Measurements from ENCODE around the gene OLAH.
"Not testable (repeated sequence)": the region's sequence is repeated elsewhere in the genome, so short reads cannot be mapped to it uniquely, and the experiment has no call there.

OLAH gene

GRCh38 chr10:15043674-15044073, at the start of gene OLAH:
OLAH (plus strand) TSS chr10:15043943; CDS start chr10:15047289, 3,346 bp downstream.
- Histone ChIP-seq H3K9me3 (ENCODE audit: insufficient read depth, low read length) (no peaks in the 10 kb centered on the region), H3K4me3 (ENCODE audit: low read length) (no peak within 1 kb of the TSS)
- TF ChIP-seq EZH2phosphoT487 (IDR thresholded peaks at IDR 0.05; ENCODE audit: low read depth) (no peak), CTCF (IDR thresholded peaks at IDR 0.05; ENCODE audit: low read depth, low read length) (no peak)

GRCh38 chr10:14995964-14996565, 47.7 kb upstream of the OLAH start:
- Histone ChIP-seq H3K79me2 (ENCODE audit: low read length) (no peaks in the 10 kb centered on the region), H3K9ac (ENCODE audit: low read length) (no peak overlapping the region), H3K27ac (ENCODE audit: low read length) (no peak overlapping the region), H3K36me3 (replicated peaks; ENCODE audit: low read depth, low read length) (no peaks in the 10 kb centered on the region), H3K4me1 (ENCODE audit: low read length) (no peaks in the 10 kb centered on the region), H3K4me2 (ENCODE audit: low read length) (no peak overlapping the region), H3K4me3 (ENCODE audit: low read length) (no peak overlapping the region), H3K9me3 (ENCODE audit: insufficient read depth, low read length) (no peaks in the 10 kb centered on the region), H4K20me1 (ENCODE audit: insufficient read depth, low read length) (no peaks in the 10 kb centered on the region), H2AFZ (ENCODE audit: low read depth, low read length) (no peak overlapping the region), H3K27me3 (ENCODE audit: low read depth, low read length) (no peaks in the 10 kb centered on the region)
- TF ChIP-seq EZH2phosphoT487 (IDR thresholded peaks at IDR 0.05; ENCODE audit: low read depth), result no peak
- no peak for TF ChIP-seq CTCF (IDR thresholded peaks at IDR 0.05; ENCODE audit: low read depth, low read length)

More at GRCh38 chr10:15043674-15044073, at the start of gene OLAH:
- Histone ChIP-seq H3K27me3 (ENCODE audit: low read depth, low read length) (no peaks in the 10 kb centered on the region), H3K9ac (ENCODE audit: low read length) (no peak within 1 kb of the TSS), H4K20me1 (ENCODE audit: insufficient read depth, low read length) (no peaks in the 10 kb centered on the region), H3K79me2 (ENCODE audit: low read length) (no peaks in the 10 kb centered on the region), H3K4me1 (ENCODE audit: low read length) (no peaks in the 10 kb centered on the region), H2AFZ (ENCODE audit: low read depth, low read length) (no peak within 1 kb of the TSS), H3K4me2 (ENCODE audit: low read length) (no peak within 1 kb of the TSS), H3K27ac (ENCODE audit: low read length) (no peak within 1 kb of the TSS), H3K36me3 (replicated peaks; ENCODE audit: low read depth, low read length) (no peaks in the 10 kb centered on the region)

GRCh38 chr10:15013530-15013929, 30.2 kb upstream of the OLAH start:
- H3K27me3 ChIP-seq (ENCODE audit: low read depth, low read length); H4K20me1 ChIP-seq (ENCODE audit: insufficient read depth, low read length); H3K9ac ChIP-seq (ENCODE audit: low read length); H3K9me3 ChIP-seq (ENCODE audit: insufficient read depth, low read length); H3K36me3 ChIP-seq (replicated peaks; ENCODE audit: low read depth, low read length); H3K4me1 ChIP-seq (ENCODE audit: low read length); H3K27ac ChIP-seq (ENCODE audit: low read length); H2AFZ ChIP-seq (ENCODE audit: low read depth, low read length); H3K4me3 ChIP-seq (ENCODE audit: low read length); H3K79me2 ChIP-seq (ENCODE audit: low read length): not testable (repeated sequence)
- peak overlapping the region; percentile 25 for H3K4me2 ChIP-seq (ENCODE audit: low read length)

GRCh38 chr10:15015451-15015850, 28.3 kb upstream of the OLAH start:
- Histone ChIP-seq H3K9me3 (ENCODE audit: insufficient read depth, low read length) (no peaks in the 10 kb centered on the region), H4K20me1 (ENCODE audit: insufficient read depth, low read length) (no peaks in the 10 kb centered on the region), H3K4me3 (ENCODE audit: low read length) (no peak overlapping the region)

GRCh38 chr10:15020966-15021365, 22.8 kb upstream of the OLAH start:
- H3K4me1 ChIP-seq (ENCODE audit: low read length); H3K36me3 ChIP-seq (replicated peaks; ENCODE audit: low read depth, low read length); H3K4me3 ChIP-seq (ENCODE audit: low read length); H3K9ac ChIP-seq (ENCODE audit: low read length); H3K27me3 ChIP-seq (ENCODE audit: low read depth, low read length); H4K20me1 ChIP-seq (ENCODE audit: insufficient read depth, low read length); H3K4me2 ChIP-seq (ENCODE audit: low read length); H3K9me3 ChIP-seq (ENCODE audit: insufficient read depth, low read length); H2AFZ ChIP-seq (ENCODE audit: low read depth, low read length); H3K27ac ChIP-seq (ENCODE audit: low read length); H3K79me2 ChIP-seq (ENCODE audit: low read length): not testable (repeated sequence)

More at GRCh38 chr10:15015451-15015850, 28.3 kb upstream of the OLAH start:
- H3K4me2 ChIP-seq (ENCODE audit: low read length), result no peak overlapping the region
- H3K36me3 ChIP-seq (replicated peaks; ENCODE audit: low read depth, low read length), result no peaks in the 10 kb centered on the region
- H3K27me3 ChIP-seq (ENCODE audit: low read depth, low read length), result no peaks in the 10 kb centered on the region
- TF ChIP-seq CTCF (IDR thresholded peaks at IDR 0.05; ENCODE audit: low read depth, low read length) (no peak), EZH2phosphoT487 (IDR thresholded peaks at IDR 0.05; ENCODE audit: low read depth) (no peak)
- no peak overlapping the region for H3K27ac ChIP-seq (ENCODE audit: low read length)
- H2AFZ ChIP-seq (ENCODE audit: low read depth, low read length), result no peak overlapping the region
- no peak overlapping the region for H3K9ac ChIP-seq (ENCODE audit: low read length)
- H3K4me1 ChIP-seq (ENCODE audit: low read length), result peaks cover 4% of the 10 kb centered on the region; the same call in 1 of the 2 replicates
- H3K79me2 ChIP-seq (ENCODE audit: low read length), result no peaks in the 10 kb centered on the region

GRCh38 chr10:15023079-15023478, 20.7 kb upstream of the OLAH start:
- H3K27me3 ChIP-seq (ENCODE audit: low read depth, low read length); H4K20me1 ChIP-seq (ENCODE audit: insufficient read depth, low read length); H3K4me1 ChIP-seq (ENCODE audit: low read length); H3K9me3 ChIP-seq (ENCODE audit: insufficient read depth, low read length); H3K9ac ChIP-seq (ENCODE audit: low read length); H3K79me2 ChIP-seq (ENCODE audit: low read length); H3K27ac ChIP-seq (ENCODE audit: low read length); H3K4me2 ChIP-seq (ENCODE audit: low read length); H3K4me3 ChIP-seq (ENCODE audit: low read length); H2AFZ ChIP-seq (ENCODE audit: low read depth, low read length); H3K36me3 ChIP-seq (replicated peaks; ENCODE audit: low read depth, low read length): not testable (repeated sequence)
